Measurements from ENCODE around the gene AMOT. TPM values are rescaled to one million over a fixed set of nuclear protein-coding genes. Genes with fewer than 3 reads are reported as not detected.

AMOT gene
- total and polyA plus RNA-seq, 2 experiments from 2014 or later, result 2.1 to 5.4 TPM

GRCh38 chrX:112789931-112790330 is 50.7 kb downstream of the AMOT start:
- Histone ChIP-seq H3K4me3 (no peak overlapping the region), H3K4me1 (ENCODE audit: insufficient read depth) (no peaks in the 10 kb centered on the region), H3K79me2 (replicated peaks; ENCODE audit: insufficient read depth) (no peaks in the 10 kb centered on the region), H3F3A (replicated peaks; ENCODE audit: low read depth) (no peaks in the 10 kb centered on the region), H2AFZ (no peak overlapping the region), H3K36me3 (ENCODE audit: insufficient read depth) (no peaks in the 10 kb centered on the region), H3K9me2 (ENCODE audit: insufficient read depth) (no peaks in the 10 kb centered on the region), H3K27ac (ENCODE audit: low read depth) (no peak overlapping the region), H4K20me1 (replicated peaks; ENCODE audit: insufficient read depth) (no peaks in the 10 kb centered on the region), H3K27me3 (ENCODE audit: insufficient read depth) (no peaks in the 10 kb centered on the region), H3K4me2 (no peak overlapping the region)
- TF ChIP-seq ETS1 (IDR thresholded peaks at IDR 0.05), result no peak
- TF ChIP-seq POLR2AphosphoS5 (IDR thresholded peaks at IDR 0.05; ENCODE audit: low read depth), result no peak
- no peak for TF ChIP-seq REST (IDR thresholded peaks at IDR 0.05; ENCODE audit: unreplicated experiment)
- no peak for TF ChIP-seq CTCF (conservative IDR thresholded peaks at IDR 0.05; ENCODE audit: low read depth in 2 of 2)
- TF ChIP-seq EZH2phosphoT487 (IDR thresholded peaks at IDR 0.05; ENCODE audit: unreplicated experiment), result no peak
- TF ChIP-seq JUNB (IDR thresholded peaks at IDR 0.05; ENCODE audit: unreplicated experiment), result no peak
- no peak for TF ChIP-seq ZNF331 (CRISPR knock-in tag; IDR thresholded peaks at IDR 0.05; ENCODE audit: low read depth)
- no peak for TF ChIP-seq ZNF114 (CRISPR knock-in tag; IDR thresholded peaks at IDR 0.05)
- no peak for TF ChIP-seq NANOG (IDR thresholded peaks at IDR 0.05; ENCODE audit: borderline replicate concordance)
- TF ChIP-seq CREB1 (CRISPR knock-in tag; IDR thresholded peaks at IDR 0.05; ENCODE audit: low read depth), result no peak
- TF ChIP-seq EZH2 (IDR thresholded peaks at IDR 0.05; ENCODE audit: low read depth, unreplicated experiment), result no peak
- TF ChIP-seq ZNF462 (CRISPR knock-in tag; IDR thresholded peaks at IDR 0.05), result no peak
- no peak for TF ChIP-seq STAT1 (IDR thresholded peaks at IDR 0.05; ENCODE audit: unreplicated experiment)
- no peaks in the 10 kb centered on the region; the same call in 2 of the 3 replicates for H3K36me3 Mint-ChIP-seq (ENCODE audit: low read depth)
- no peaks in the 10 kb centered on the region for H3K27me3 Mint-ChIP-seq (ENCODE audit: insufficient read depth, low read depth, poor library complexity)
- DNase-seq (ENCODE audit: low spot score) (no peak), ATAC-seq (no peak)
- H3K4me1 Mint-ChIP-seq, result no peaks in the 10 kb centered on the region
- H3K9me3 Mint-ChIP-seq, result no peaks in the 10 kb centered on the region
- no peak overlapping the region for H3K27ac Mint-ChIP-seq
- H3K4me3 Mint-ChIP-seq, result no peak overlapping the region

All from GM23338 (cell line).